HepG2 (cell line): ENCODE results near the gene PARP16. TPM values are rescaled to one million over a fixed set of nuclear protein-coding genes. Genes with fewer than 3 reads are reported as not detected.

Experiments
- ATF7-NPFF ChIP-seq: sonication (generic); formaldehyde crosslinking; IDR thresholded peaks from 2 replicates; pipeline ENCODE4 v1.8.1; 2023; ENCODE audit warnings: mild to moderate bottlenecking, low read depth, missing genetic modification reagents, moderate library complexity
- FOXM1 ChIP-seq: sonication (generic); formaldehyde crosslinking; IDR thresholded peaks from 2 replicates; pipeline ENCODE4 v1.5.0; 2020; ENCODE audit warnings: missing genetic modification reagents
- LCORL ChIP-seq, 2 experiments: fragments of 450-650 bp in 1 of 2; sonication (generic) in 1 of 2; formaldehyde crosslinking in 1 of 2; IDR thresholded peaks; 2 replicates each; pipeline versions ENCODE4 v1.5.0 to v1.6.1; 2017 to 2020; ENCODE audit warnings: antibody characterized with exemption in 1 of 2, missing genetic modification reagents in 1 of 2
- MLLT10 ChIP-seq: sonication (generic); formaldehyde crosslinking; IDR thresholded peaks from 2 replicates; pipeline ENCODE4 v1.4.0; 2020; ENCODE audit warnings: missing genetic modification reagents
- POLR2A ChIP-seq, 2 experiments: IDR thresholded peaks; 2 replicates each; pipeline ENCODE4 v1.6.1; 2011; ENCODE audit warnings: low read depth in 2 of 2, low read length in 2 of 2, mild to moderate bottlenecking in 1 of 2, moderate library complexity in 1 of 2; ENCODE audit not compliant: insufficient read depth in 1 of 2
- YEATS4 ChIP-seq: sonication (generic); formaldehyde crosslinking; IDR thresholded peaks from 2 replicates; pipeline ENCODE4 v1.4.0; 2020; ENCODE audit warnings: missing genetic modification reagents, borderline replicate concordance
- ZNF253 ChIP-seq: sonication (generic); formaldehyde crosslinking; IDR thresholded peaks from 2 replicates; pipeline ENCODE4 v1.8.0; 2022; ENCODE audit warnings: mild to moderate bottlenecking, missing genetic modification reagents, borderline replicate concordance
- ZNF451 ChIP-seq: sonication (generic); formaldehyde crosslinking; IDR thresholded peaks from 2 replicates; pipeline ENCODE4 v1.5.0; 2020; ENCODE audit warnings: mild to moderate bottlenecking, missing genetic modification reagents
- ZNF619 ChIP-seq: sonication (generic); formaldehyde crosslinking; IDR thresholded peaks from 2 replicates; pipeline ENCODE4 v1.4.0; 2020; ENCODE audit warnings: mild to moderate bottlenecking, missing genetic modification reagents
- ZNF879 ChIP-seq: sonication (generic); formaldehyde crosslinking; IDR thresholded peaks from 2 replicates; pipeline ENCODE4 v1.8.1; 2023; ENCODE audit warnings: missing genetic modification reagents
- ZSCAN21 ChIP-seq: sonication (generic); formaldehyde crosslinking; IDR thresholded peaks from 2 replicates; pipeline ENCODE4 v1.8.0; 2022; ENCODE audit warnings: mild to moderate bottlenecking, missing genetic modification reagents, moderate library complexity, borderline replicate concordance
- polyA plus RNA-seq, 8 experiments: library from polyadenylated mRNA; depleted of rRNA in 3 of 8; stranded (reverse) in 7 of 8; unstranded in 1 of 8; fragments of >200 nt; fragmentation: Illumina TruSeq in 4 of 8; extraction: Trizol in 4 of 8; gene quantifications; 2 replicates each; pipeline versions ENCODE4 v1.2.1 to v1.2.3, GENCODE V29; 2011 to 2016; ENCODE audit warnings: low read depth in 4 of 8, missing spikeins in 1 of 8, mixed read lengths in 1 of 8; ENCODE audit not compliant: insufficient read depth in 1 of 8
- total RNA-seq, 5 experiments: library from RNA; depleted of rRNA; stranded (reverse); fragments of >200 nt; fragmentation: Illumina TruSeq; extraction: Trizol; gene quantifications; 2 replicates each; pipeline ENCODE4 v1.2.3, GENCODE V29; 2016; ENCODE audit warnings: low read depth in 1 of 5
- TF ChIP-seq, protein P1 (sequence below): sonication (generic); formaldehyde crosslinking; IDR thresholded peaks from 2 replicates; pipeline ENCODE4 v1.5.0; 2020; ENCODE audit warnings: mild to moderate bottlenecking, missing genetic modification reagents, borderline replicate concordance
- TF ChIP-seq, protein P2 (sequence below): sonication (generic); formaldehyde crosslinking; IDR thresholded peaks from 2 replicates; pipeline ENCODE4 v1.9.0; 2021; ENCODE audit warnings: mild to moderate bottlenecking, missing genetic modification reagents

The PARP16 gene
- total and polyA plus RNA-seq, 2 of the 13 experiments (the other 11 are each of a cell fraction or from before 2014, with no cell fraction given), result 6.8 to 7.6 TPM

DNA sequence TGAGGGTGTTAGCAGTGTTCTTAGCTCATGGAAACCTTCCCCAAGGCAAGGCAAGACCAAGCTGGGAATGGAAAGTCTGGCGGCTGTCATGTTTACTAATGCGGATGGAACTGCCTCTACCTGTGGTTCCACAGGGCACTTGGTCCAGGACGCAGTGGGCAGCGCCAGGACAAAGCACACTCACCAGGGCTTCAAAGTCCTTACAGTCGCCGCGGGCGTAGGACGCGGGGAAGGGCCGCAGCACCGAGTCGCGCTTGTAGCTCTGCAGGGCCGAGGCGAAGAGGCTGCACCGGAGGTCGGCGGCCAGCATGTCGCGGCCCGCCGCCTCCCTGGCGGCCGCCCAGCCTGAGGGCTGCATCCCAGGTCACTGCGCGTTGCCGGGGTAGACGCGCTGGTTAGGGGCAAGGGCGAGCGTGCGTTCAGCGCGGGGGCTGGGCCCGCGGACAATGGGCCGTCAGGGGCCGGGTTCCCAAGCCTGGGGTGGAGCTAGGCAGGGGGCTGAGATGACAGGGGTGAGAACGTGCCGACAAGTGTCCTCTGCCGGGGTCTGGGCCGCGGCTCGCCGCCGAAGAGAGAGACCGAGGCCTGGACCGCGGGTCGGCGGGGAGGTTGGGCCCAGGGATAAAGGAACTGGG is 497 bp downstream of the PARP16 start (continued):
- peak; percentile 84; the same call in 1 of the 2 replicates for TF ChIP-seq YEATS4
- TF ChIP-seq ATF7-NPFF (CRISPR knock-in tag), result peak; percentile 13; the same call in 1 of the 2 replicates
- TF ChIP-seq, protein P1, sequence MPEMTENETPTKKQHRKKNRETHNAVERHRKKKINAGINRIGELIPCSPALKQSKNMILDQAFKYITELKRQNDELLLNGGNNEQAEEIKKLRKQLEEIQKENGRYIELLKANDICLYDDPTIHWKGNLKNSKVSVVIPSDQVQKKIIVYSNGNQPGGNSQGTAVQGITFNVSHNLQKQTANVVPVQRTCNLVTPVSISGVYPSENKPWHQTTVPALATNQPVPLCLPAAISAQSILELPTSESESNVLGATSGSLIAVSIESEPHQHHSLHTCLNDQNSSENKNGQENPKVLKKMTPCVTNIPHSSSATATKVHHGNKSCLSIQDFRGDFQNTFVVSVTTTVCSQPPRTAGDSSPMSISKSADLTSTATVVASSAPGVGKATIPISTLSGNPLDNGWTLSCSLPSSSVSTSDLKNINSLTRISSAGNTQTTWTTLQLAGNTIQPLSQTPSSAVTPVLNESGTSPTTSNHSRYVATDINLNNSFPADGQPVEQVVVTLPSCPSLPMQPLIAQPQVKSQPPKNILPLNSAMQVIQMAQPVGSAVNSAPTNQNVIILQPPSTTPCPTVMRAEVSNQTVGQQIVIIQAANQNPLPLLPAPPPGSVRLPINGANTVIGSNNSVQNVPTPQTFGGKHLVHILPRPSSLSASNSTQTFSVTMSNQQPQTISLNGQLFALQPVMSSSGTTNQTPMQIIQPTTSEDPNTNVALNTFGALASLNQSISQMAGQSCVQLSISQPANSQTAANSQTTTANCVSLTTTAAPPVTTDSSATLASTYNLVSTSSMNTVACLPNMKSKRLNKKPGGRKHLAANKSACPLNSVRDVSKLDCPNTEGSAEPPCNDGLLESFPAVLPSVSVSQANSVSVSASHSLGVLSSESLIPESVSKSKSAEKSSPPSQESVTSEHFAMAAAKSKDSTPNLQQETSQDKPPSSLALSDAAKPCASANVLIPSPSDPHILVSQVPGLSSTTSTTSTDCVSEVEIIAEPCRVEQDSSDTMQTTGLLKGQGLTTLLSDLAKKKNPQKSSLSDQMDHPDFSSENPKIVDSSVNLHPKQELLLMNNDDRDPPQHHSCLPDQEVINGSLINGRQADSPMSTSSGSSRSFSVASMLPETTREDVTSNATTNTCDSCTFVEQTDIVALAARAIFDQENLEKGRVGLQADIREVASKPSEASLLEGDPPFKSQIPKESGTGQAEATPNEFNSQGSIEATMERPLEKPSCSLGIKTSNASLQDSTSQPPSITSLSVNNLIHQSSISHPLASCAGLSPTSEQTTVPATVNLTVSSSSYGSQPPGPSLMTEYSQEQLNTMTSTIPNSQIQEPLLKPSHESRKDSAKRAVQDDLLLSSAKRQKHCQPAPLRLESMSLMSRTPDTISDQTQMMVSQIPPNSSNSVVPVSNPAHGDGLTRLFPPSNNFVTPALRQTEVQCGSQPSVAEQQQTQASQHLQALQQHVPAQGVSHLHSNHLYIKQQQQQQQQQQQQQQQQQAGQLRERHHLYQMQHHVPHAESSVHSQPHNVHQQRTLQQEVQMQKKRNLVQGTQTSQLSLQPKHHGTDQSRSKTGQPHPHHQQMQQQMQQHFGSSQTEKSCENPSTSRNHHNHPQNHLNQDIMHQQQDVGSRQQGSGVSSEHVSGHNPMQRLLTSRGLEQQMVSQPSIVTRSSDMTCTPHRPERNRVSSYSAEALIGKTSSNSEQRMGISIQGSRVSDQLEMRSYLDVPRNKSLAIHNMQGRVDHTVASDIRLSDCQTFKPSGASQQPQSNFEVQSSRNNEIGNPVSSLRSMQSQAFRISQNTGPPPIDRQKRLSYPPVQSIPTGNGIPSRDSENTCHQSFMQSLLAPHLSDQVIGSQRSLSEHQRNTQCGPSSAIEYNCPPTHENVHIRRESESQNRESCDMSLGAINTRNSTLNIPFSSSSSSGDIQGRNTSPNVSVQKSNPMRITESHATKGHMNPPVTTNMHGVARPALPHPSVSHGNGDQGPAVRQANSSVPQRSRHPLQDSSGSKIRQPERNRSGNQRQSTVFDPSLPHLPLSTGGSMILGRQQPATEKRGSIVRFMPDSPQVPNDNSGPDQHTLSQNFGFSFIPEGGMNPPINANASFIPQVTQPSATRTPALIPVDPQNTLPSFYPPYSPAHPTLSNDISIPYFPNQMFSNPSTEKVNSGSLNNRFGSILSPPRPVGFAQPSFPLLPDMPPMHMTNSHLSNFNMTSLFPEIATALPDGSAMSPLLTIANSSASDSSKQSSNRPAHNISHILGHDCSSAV (CRISPR knock-in tag), result no peak
- TF ChIP-seq ZNF879 (CRISPR knock-in tag), result peak; percentile 91
- TF ChIP-seq, protein P2, sequence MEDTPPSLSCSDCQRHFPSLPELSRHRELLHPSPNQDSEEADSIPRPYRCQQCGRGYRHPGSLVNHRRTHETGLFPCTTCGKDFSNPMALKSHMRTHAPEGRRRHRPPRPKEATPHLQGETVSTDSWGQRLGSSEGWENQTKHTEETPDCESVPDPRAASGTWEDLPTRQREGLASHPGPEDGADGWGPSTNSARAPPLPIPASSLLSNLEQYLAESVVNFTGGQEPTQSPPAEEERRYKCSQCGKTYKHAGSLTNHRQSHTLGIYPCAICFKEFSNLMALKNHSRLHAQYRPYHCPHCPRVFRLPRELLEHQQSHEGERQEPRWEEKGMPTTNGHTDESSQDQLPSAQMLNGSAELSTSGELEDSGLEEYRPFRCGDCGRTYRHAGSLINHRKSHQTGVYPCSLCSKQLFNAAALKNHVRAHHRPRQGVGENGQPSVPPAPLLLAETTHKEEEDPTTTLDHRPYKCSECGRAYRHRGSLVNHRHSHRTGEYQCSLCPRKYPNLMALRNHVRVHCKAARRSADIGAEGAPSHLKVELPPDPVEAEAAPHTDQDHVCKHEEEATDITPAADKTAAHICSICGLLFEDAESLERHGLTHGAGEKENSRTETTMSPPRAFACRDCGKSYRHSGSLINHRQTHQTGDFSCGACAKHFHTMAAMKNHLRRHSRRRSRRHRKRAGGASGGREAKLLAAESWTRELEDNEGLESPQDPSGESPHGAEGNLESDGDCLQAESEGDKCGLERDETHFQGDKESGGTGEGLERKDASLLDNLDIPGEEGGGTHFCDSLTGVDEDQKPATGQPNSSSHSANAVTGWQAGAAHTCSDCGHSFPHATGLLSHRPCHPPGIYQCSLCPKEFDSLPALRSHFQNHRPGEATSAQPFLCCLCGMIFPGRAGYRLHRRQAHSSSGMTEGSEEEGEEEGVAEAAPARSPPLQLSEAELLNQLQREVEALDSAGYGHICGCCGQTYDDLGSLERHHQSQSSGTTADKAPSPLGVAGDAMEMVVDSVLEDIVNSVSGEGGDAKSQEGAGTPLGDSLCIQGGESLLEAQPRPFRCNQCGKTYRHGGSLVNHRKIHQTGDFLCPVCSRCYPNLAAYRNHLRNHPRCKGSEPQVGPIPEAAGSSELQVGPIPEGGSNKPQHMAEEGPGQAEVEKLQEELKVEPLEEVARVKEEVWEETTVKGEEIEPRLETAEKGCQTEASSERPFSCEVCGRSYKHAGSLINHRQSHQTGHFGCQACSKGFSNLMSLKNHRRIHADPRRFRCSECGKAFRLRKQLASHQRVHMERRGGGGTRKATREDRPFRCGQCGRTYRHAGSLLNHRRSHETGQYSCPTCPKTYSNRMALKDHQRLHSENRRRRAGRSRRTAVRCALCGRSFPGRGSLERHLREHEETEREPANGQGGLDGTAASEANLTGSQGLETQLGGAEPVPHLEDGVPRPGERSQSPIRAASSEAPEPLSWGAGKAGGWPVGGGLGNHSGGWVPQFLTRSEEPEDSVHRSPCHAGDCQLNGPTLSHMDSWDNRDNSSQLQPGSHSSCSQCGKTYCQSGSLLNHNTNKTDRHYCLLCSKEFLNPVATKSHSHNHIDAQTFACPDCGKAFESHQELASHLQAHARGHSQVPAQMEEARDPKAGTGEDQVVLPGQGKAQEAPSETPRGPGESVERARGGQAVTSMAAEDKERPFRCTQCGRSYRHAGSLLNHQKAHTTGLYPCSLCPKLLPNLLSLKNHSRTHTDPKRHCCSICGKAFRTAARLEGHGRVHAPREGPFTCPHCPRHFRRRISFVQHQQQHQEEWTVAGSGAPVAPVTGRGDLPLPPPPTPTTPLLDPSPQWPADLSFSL (CRISPR knock-in tag), result peak; percentile 26; the same call in 1 of the 2 replicates
- TF ChIP-seq MLLT10 (CRISPR knock-in tag), result no peak
- no peak for TF ChIP-seq FOXM1
- TF ChIP-seq LCORL (IDR thresholded peaks at IDR 0.05), result no peak
- TF ChIP-seq LCORL (CRISPR knock-in tag; IDR thresholded peaks at IDR 0.05), result peak; percentile 56; the same call in 1 of the 2 replicates
- TF ChIP-seq POLR2A (IDR thresholded peaks at IDR 0.05; ENCODE audit: insufficient read depth in 1 of 2, low read depth in 2 of 2, low read length in 2 of 2), result 0 out of 4 replicates have a peak, but pooled peaks of 1 of the 2 experiments have one; percentile 23
- peak; percentile 2; the same call in 1 of the 2 replicates for TF ChIP-seq ZNF619 (CRISPR knock-in tag)
- TF ChIP-seq ZSCAN21 (CRISPR knock-in tag), result 0 out of 2 replicates have a peak, but pooled peaks have one; percentile 5
- no peak for TF ChIP-seq ZNF253
- TF ChIP-seq ZNF451, result no peak; the same call in 1 of the 2 replicates
